Adipocyte (in vitro differentiated cells): ENCODE results near the gene BCL11B.

Source experiments
- DNase-seq: peaks from one replicate; pipeline ENCODE4 v3.0.0-alpha.2; 2015; ENCODE audit warnings: low read depth
- H3K27me3 ChIP-seq: replicated peaks from 2 replicates; pipeline ENCODE4 v1.7.0; 2013; ENCODE audit warnings: mild to moderate bottlenecking, low read length, moderate library complexity; ENCODE audit not compliant: control insufficient read depth, insufficient read depth
- H3K36me3 ChIP-seq: 2 replicates; pipeline ENCODE4 v1.7.0; 2013; ENCODE audit warnings: low read length, mild to moderate bottlenecking, moderate library complexity; ENCODE audit not compliant: control insufficient read depth, insufficient read depth, severe bottlenecking
- H3K4me1 ChIP-seq: 2 replicates; pipeline ENCODE4 v1.7.0; 2013; ENCODE audit warnings: mild to moderate bottlenecking, low read length, moderate library complexity; ENCODE audit not compliant: control insufficient read depth, insufficient read depth
- H3K4me3 ChIP-seq: 2 replicates; pipeline ENCODE4 v1.7.0; 2013; ENCODE audit warnings: mild to moderate bottlenecking, low read length, moderate library complexity
- H3K9ac ChIP-seq: 2 replicates; pipeline ENCODE4 v1.7.0; 2013; ENCODE audit warnings: mild to moderate bottlenecking, low read length, moderate library complexity
- H3K9me3 ChIP-seq: 2 replicates; pipeline ENCODE4 v1.7.0; 2013; ENCODE audit warnings: mild to moderate bottlenecking, low read length, moderate library complexity; ENCODE audit not compliant: control insufficient read depth

BCL11B gene

GRCh38 chr14:99313234-99313633, 41.2 kb upstream of the BCL11B start:
- Histone ChIP-seq H3K9ac (no peak overlapping the region), H3K9me3 (peaks cover 9% of the 10 kb centered on the region), H3K4me1 (no peaks in the 10 kb centered on the region), H3K4me3 (no peak overlapping the region), H3K36me3 (no peaks in the 10 kb centered on the region), H3K27me3 (peaks cover 15% of the 10 kb centered on the region)
- DNase-seq = no peak

- H3K9me3 ChIP-seq = peaks cover 9% of the 10 kb centered on the region
- peaks cover 10% of the 10 kb centered on the region for H3K27me3 ChIP-seq
- H3K9ac ChIP-seq = no peak overlapping the region
- no peak overlapping the region for H3K4me3 ChIP-seq
- H3K4me1 ChIP-seq = no peaks in the 10 kb centered on the region
- no peak for DNase-seq
- no peaks in the 10 kb centered on the region for H3K36me3 ChIP-seq
These were observed 40.1 kb upstream of the BCL11B start for GRCh38 chr14:99312106-99312505.

GRCh38 chr14:99309220-99309766, 37.3 kb upstream of the BCL11B start:
- Histone ChIP-seq H3K36me3 (no peaks in the 10 kb centered on the region), H3K9ac (no peak overlapping the region), H3K4me3 (no peak overlapping the region), H3K4me1 (no peaks in the 10 kb centered on the region), H3K27me3 (peaks cover 3% of the 10 kb centered on the region), H3K9me3 (peaks cover 14% of the 10 kb centered on the region)
- no peak for DNase-seq

GRCh38 chr14:99304208-99304607, 32.2 kb upstream of the BCL11B start:
- no peaks in the 10 kb centered on the region for H3K36me3 ChIP-seq
- peaks cover 14% of the 10 kb centered on the region for H3K9me3 ChIP-seq
- no peaks in the 10 kb centered on the region for H3K27me3 ChIP-seq
- H3K4me1 ChIP-seq = no peaks in the 10 kb centered on the region
- no peak overlapping the region for H3K9ac ChIP-seq
- no peak for DNase-seq
- no peak overlapping the region for H3K4me3 ChIP-seq

GRCh38 chr14:99300190-99300589, 28.2 kb upstream of the BCL11B start:
- Histone ChIP-seq H3K4me3 (no peak overlapping the region), H3K9ac (no peak overlapping the region), H3K27me3 (no peaks in the 10 kb centered on the region), H3K9me3 (peaks cover 17% of the 10 kb centered on the region), H3K4me1 (no peaks in the 10 kb centered on the region), H3K36me3 (no peaks in the 10 kb centered on the region)
- no peak for DNase-seq

- Histone ChIP-seq H3K36me3 (no peaks in the 10 kb centered on the region), H3K9me3 (peaks cover 12% of the 10 kb centered on the region), H3K27me3 (no peaks in the 10 kb centered on the region), H3K9ac (no peak overlapping the region), H3K4me3 (no peak overlapping the region), H3K4me1 (no peaks in the 10 kb centered on the region)
- DNase-seq = no peak
These were observed 24.5 kb upstream of the BCL11B start for GRCh38 chr14:99296517-99296916.

DNA sequence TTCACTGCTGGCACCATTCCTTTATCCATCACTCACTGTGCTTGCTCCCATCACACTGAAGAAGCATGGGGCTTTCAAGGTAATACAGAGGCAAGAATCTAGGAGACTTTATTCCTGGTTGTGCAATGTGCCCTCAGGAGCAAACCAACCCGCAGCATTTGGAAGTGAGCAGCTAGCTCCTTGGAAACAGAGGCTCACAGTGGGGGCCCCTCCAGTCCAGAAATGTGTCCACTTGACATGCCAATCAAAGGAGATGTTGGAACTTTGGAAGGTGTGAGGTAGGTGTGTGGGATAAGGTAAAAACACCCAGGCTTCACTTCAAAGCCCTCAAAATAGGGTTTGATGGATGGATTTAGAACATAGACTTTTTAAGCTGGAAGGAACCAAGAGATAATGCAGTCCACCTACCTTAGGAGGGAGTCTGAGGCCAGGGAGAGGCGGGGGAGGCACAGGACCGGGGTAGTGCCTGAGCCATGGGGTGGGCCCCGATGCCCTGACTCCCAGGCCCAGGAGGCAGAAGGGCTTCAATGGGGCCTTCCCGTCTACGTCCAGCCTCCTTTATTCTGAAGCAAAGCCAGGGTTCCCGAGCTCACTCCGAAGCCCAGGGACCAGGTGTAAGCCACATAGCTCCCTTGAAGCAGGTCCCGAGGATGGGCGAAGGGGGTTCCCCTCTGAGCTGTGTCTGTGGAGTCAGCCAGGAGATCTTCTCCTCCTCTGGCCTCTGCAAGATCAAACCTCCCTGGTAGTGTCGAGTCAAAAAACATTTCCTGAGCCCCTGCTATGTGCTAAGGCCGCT, 17.6 kb upstream of the BCL11B start:
- H3K36me3 ChIP-seq = no peaks in the 10 kb centered on the region
- no peak overlapping the region for H3K4me3 ChIP-seq
- H3K9me3 ChIP-seq = no peaks in the 10 kb centered on the region
- DNase-seq = no peak
- H3K27me3 ChIP-seq = peaks cover 16% of the 10 kb centered on the region
- no peak overlapping the region for H3K9ac ChIP-seq
- no peaks in the 10 kb centered on the region for H3K4me1 ChIP-seq

- Histone ChIP-seq H3K9me3 (no peaks in the 10 kb centered on the region), H3K27me3 (peaks cover 20% of the 10 kb centered on the region), H3K4me3 (no peak overlapping the region), H3K9ac (no peak overlapping the region), H3K4me1 (no peaks in the 10 kb centered on the region), H3K36me3 (no peaks in the 10 kb centered on the region)
- no peak for DNase-seq
These were observed 17.0 kb upstream of the BCL11B start for GRCh38 chr14:99288948-99289347.

- no peak for DNase-seq
- Histone ChIP-seq H3K36me3 (no peaks in the 10 kb centered on the region), H3K4me1 (no peaks in the 10 kb centered on the region), H3K27me3 (peaks cover 20% of the 10 kb centered on the region), H3K4me3 (no peak overlapping the region), H3K9me3 (no peaks in the 10 kb centered on the region), H3K9ac (no peak overlapping the region)
These were observed 15.4 kb upstream of the BCL11B start for GRCh38 chr14:99287269-99287942.

DNA sequence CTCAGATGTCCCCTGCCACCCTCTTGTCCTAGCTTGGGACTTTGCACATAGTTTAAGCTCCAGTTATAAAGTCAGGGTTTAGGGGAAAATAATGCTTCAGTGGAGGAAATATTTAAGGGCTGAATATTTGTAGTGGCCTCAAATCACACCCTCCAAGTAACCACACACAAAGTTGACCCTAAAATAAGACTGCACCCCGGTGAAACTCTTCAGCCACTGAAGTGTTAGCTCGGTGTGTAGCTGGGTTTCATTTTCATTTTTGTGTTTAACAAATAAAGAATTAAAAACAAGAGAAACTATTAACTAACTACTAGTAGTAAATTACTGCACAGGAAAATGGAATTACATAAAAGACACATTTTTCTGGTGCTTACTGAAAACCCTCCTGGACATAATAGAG, 14.8 kb upstream of the BCL11B start:
- H3K4me1 ChIP-seq = no peaks in the 10 kb centered on the region
- DNase-seq = no peak
- peaks cover 20% of the 10 kb centered on the region for H3K27me3 ChIP-seq
- H3K4me3 ChIP-seq = no peak overlapping the region
- H3K9me3 ChIP-seq = no peaks in the 10 kb centered on the region
- no peak overlapping the region for H3K9ac ChIP-seq
- no peaks in the 10 kb centered on the region for H3K36me3 ChIP-seq

GRCh38 chr14:99284254-99285004, 12.4 kb upstream of the BCL11B start:
- peaks cover 28% of the 10 kb centered on the region for H3K27me3 ChIP-seq
- DNase-seq = no peak
- H3K4me1 ChIP-seq = no peaks in the 10 kb centered on the region
- H3K36me3 ChIP-seq = no peaks in the 10 kb centered on the region
- H3K4me3 ChIP-seq = no peak overlapping the region
- H3K9me3 ChIP-seq = no peaks in the 10 kb centered on the region
- H3K9ac ChIP-seq = no peak overlapping the region
